ENCODE results near the gene SIKE1.
"Not testable (repeated sequence)": the region's sequence is repeated elsewhere in the genome, so short reads cannot be mapped to it uniquely, and the experiment has no call there.

Gene SIKE1

GRCh38 chr1:114780344-114781226 lies at the start of gene SIKE1:
Gene SIKE1, minus strand, starts transcription at chr1:114780685. Its CDS starts 78 bp downstream, at chr1:114780607.
- DNase-seq = peak; percentile 95 to 96

GRCh38 chr1:114830075-114830474 lies 49.6 kb upstream of the SIKE1 start:
- not testable (repeated sequence) for DNase-seq

- DNase-seq = no peak
Measured at GRCh38 chr1:114828251-114828650, 47.8 kb upstream of the SIKE1 start.

GRCh38 chr1:114821978-114822377 lies 41.5 kb upstream of the SIKE1 start:
- DNase-seq = no peak

GRCh38 chr1:114820392-114820791 lies 39.9 kb upstream of the SIKE1 start:
- DNase-seq = no peak

GRCh38 chr1:114819869-114820268 lies 39.4 kb upstream of the SIKE1 start:
- DNase-seq = no peak

GRCh38 chr1:114804449-114804848 lies 24.0 kb upstream of the SIKE1 start:
- not testable (repeated sequence) for DNase-seq

GRCh38 chr1:114803001-114803400 lies 22.5 kb upstream of the SIKE1 start:
- no peak for DNase-seq

GRCh38 chr1:114794038-114794437 lies 13.6 kb upstream of the SIKE1 start:
- no peak for DNase-seq

- DNase-seq = not testable (repeated sequence)
Measured at GRCh38 chr1:114790581-114790980, 10.1 kb upstream of the SIKE1 start.

- not testable (repeated sequence) for DNase-seq
Measured at GRCh38 chr1:114786440-114786839, 6.0 kb upstream of the SIKE1 start.

- no peak for DNase-seq
Measured at GRCh38 chr1:114782476-114782875, 2.0 kb upstream of the SIKE1 start.

- DNase-seq = no peak
Measured at GRCh38 chr1:114779722-114780121, 763 bp downstream of the SIKE1 start.

- not testable (repeated sequence) for DNase-seq
Measured at GRCh38 chr1:114776726-114777125, 3.8 kb downstream of the SIKE1 start.

GRCh38 chr1:114771992-114772391 lies 8.5 kb downstream of the SIKE1 start:
- no peak for DNase-seq

- no peak for DNase-seq
Measured at GRCh38 chr1:114770989-114771388, 9.5 kb downstream of the SIKE1 start.

- DNase-seq = no peak
Measured at GRCh38 chr1:114764689-114765088, 15.8 kb downstream of the SIKE1 start.

- DNase-seq = no peak
Measured at GRCh38 chr1:114758256-114758832, 22.1 kb downstream of the SIKE1 start.

GRCh38 chr1:114757455-114758255 lies 22.8 kb downstream of the SIKE1 start, which contains the start of gene CSDE1:
Gene CSDE1, minus strand, starts transcription at chr1:114757984. Its CDS starts 18,094 bp downstream, at chr1:114739890.
- peak; percentile 97 to 98 for DNase-seq

- DNase-seq = peak; percentile 22 to 30
Measured at GRCh38 chr1:114756949-114757454, 23.5 kb downstream of the SIKE1 start.

GRCh38 chr1:114756009-114756892 lies 24.2 kb downstream of the SIKE1 start:
- peak in 1 of 2 donors; percentile 34 for DNase-seq
